ENCODE results near the gene LRRFIP2.

LRRFIP2 gene

DNA sequence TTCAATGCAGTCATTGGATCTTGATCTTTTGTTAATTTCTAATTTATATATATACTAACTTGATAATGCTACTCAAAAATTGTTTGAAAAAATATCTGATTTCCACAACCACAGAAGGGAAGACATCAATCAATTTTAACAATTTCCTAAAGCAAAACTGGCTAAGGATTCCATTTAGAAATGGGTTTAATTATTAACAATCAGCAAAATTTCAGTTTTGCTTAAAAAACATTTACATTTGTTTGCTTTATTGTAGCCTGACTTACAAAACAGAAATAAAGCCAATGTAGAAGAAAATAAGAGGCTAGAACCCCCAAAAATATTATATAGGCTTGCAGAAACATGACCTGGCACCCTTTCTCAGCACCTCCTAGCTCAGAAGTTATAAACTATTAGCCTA is 74.9 kb downstream of the LRRFIP2 start:
- no peak for DNase-seq (ENCODE audit: low read depth, low spot score)
- TF ChIP-seq CTCF (IDR thresholded peaks at IDR 0.05; ENCODE audit: insufficient read depth, low read length, missing control alignments), result no peak
- POLR2A ChIA-PET, result no interaction called here
- CTCF ChIA-PET, result interaction anchor here (1.0 to 1.5 kb wide), 2 partner anchors 10 to 15 kb away, joined by 3 read pairs; no protein-coding TSS in a partner anchor
- H3K4me3 ChIP-seq (ENCODE audit: low read depth, low read length), result no peak overlapping the region

GRCh38 chr3:37098884-37099283 is 75.5 kb downstream of the LRRFIP2 start:
- CTCF ChIA-PET, result interaction anchor here (1.0 to 1.5 kb wide), 2 partner anchors 11 to 15 kb away, joined by 3 read pairs; no protein-coding TSS in a partner anchor
- TF ChIP-seq CTCF (IDR thresholded peaks at IDR 0.05; ENCODE audit: insufficient read depth, low read length, missing control alignments), result no peak
- H3K4me3 ChIP-seq (ENCODE audit: low read depth, low read length), result no peak overlapping the region
- POLR2A ChIA-PET, result no interaction called here
- no peak for DNase-seq (ENCODE audit: low read depth, low spot score)

DNA sequence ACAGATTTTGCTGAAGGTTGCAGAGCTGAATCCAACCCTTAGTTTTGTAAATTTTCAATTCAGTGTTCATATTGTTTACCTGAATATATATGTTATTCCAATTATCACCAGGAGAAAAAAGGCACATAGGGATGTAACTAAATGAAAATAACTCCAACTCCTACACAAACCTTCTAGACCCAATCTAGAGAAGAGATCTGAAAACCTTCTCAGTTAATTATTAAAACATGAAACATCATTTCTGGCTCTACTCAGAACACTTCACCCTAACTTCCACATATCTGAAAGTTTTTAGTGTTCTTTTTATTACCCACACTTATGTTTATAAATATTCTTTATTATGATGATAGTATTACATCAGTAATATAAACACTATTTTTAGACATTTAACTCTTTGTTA is 76.6 kb downstream of the LRRFIP2 start:
- ChIA-PET CTCF (no interaction called here), POLR2A (no interaction called here)
- DNase-seq (ENCODE audit: low read depth, low spot score), result no peak
- H3K4me3 ChIP-seq (ENCODE audit: low read depth, low read length), result no peak overlapping the region
- no peak for TF ChIP-seq CTCF (IDR thresholded peaks at IDR 0.05; ENCODE audit: insufficient read depth, low read length, missing control alignments)

DNA sequence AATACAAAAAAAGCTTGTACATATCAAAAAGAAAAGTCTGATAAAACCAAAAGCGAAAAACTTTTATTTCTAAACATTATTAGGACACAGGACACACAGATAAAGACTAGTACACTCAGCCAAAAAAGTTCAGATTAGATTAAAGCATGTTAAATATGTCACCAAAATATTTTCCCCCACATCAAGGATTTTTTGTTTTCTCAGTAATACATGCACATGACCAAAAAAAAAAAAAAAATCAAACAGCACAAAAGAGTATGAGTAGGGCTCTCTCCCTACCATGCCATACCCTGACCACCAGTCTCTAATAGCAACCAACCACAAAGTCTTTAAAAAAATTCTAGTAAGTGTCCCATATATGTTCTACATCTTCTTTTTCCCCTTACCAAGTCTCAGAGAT is 77.4 kb downstream of the LRRFIP2 start:
- no peak for DNase-seq (ENCODE audit: low read depth, low spot score)
- CTCF ChIA-PET, result no interaction called here
- no peak overlapping the region for H3K4me3 ChIP-seq (ENCODE audit: low read depth, low read length)
- TF ChIP-seq CTCF (IDR thresholded peaks at IDR 0.05; ENCODE audit: insufficient read depth, low read length, missing control alignments), result no peak
- POLR2A ChIA-PET, result no interaction called here

GRCh38 chr3:37096288-37096687 is 78.1 kb downstream of the LRRFIP2 start:
- H3K4me3 ChIP-seq (ENCODE audit: low read depth, low read length), result no peak overlapping the region
- peak; percentile 38 for DNase-seq (ENCODE audit: low read depth, low spot score)
- TF ChIP-seq CTCF (IDR thresholded peaks at IDR 0.05; ENCODE audit: insufficient read depth, low read length, missing control alignments), result no peak
- CTCF ChIA-PET, result no interaction called here
- POLR2A ChIA-PET, result no interaction called here

DNA sequence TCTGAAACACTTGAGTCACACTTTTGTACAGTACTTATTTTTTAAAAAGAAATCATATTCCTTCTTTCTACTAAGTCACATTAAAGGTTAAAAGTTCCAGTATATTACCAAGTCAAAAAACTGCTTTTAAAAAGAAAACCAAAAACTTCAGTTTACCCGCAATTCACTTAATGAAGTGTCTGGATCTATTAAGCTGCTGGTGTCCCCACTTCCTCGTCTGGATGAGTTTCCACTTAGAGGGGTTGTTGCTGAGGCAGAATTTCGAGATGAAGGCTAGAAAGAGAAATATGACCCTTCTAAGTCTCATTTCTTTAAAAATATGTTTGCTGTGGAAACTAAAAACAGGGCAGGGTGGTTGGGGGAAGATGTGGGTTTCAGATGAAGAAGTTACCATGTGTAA is 79.7 kb downstream of the LRRFIP2 start:
- ChIA-PET CTCF (interaction anchor here (1.5 kb wide), 1 partner anchor 119 kb away, joined by 4 read pairs; no protein-coding TSS in a partner anchor), POLR2A (no interaction called here)
- H3K4me3 ChIP-seq (ENCODE audit: low read depth, low read length), result no peak overlapping the region
- no peak for TF ChIP-seq CTCF (IDR thresholded peaks at IDR 0.05; ENCODE audit: insufficient read depth, low read length, missing control alignments)
- DNase-seq (ENCODE audit: low read depth, low spot score), result no peak
